ENCODE measurements around the gene LRWD1. TPM values are rescaled to one million over a fixed set of nuclear protein-coding genes. Genes with fewer than 3 reads are reported as not detected.

The LRWD1 gene
- total and polyA plus RNA-seq, 9 of the 15 experiments (the other 6 are each of a cell fraction or from before 2014, with no cell fraction given) = 0.61 to 66.0 (median 33.2) TPM

DNA sequence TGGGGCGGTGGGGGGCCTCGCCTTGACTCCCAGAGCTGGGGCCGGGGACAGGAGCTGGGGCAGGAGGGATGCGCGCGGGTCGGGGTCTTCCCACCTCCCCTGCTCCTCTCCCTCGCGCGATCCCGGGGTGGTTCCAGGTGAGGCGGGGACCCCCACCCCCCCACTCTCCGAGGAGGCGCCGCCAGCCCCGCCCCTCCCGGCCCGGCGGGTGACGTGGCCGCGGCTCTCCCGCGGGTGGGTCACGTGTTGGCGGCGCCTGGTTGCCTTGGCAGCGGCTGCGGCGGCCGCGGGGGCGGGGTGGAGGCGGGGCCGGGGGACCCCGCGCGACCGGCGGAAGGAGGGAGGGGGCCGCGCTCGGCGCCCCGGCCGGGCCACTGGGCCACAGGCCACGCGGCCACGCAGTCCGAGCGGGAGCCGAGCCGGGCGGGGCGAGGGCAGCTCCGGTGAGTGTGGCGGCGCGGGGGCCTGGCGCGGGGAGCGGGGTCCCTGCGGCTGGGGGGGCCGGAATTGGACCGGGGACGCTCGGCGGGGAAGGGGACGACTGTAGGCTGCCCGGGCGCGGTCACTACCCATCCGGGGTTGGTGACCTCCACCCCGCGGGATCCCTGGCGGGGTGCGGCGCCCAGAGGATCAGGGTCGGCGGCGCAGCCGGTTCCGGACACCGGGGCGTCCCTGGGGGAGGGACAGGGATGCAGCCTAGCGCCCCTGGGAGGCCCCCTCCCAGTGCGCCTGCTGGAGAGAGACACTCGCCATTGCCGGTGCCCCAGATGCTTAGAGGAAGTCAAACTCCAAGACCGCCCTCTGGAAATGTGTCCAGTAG lies 31.4 kb upstream of the LRWD1 start, which contains the start of gene ORAI2 (continued):
- TF ChIP-seq, protein P1, sequence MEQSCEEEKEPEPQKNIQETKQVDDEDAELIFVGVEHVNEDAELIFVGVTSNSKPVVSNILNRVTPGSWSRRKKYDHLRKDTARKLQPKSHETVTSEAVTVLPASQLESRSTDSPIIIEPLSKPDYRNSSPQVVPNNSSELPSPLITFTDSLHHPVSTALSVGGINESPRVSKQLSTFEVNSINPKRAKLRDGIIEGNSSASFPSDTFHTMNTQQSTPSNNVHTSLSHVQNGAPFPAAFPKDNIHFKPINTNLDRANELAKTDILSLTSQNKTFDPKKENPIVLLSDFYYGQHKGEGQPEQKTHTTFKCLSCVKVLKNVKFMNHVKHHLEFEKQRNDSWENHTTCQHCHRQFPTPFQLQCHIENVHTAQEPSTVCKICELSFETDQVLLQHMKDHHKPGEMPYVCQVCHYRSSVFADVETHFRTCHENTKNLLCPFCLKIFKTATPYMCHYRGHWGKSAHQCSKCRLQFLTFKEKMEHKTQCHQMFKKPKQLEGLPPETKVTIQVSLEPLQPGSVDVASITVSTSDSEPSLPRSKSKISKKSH (CRISPR knock-in tag; IDR thresholded peaks at IDR 0.05) = no peak
- TF ChIP-seq ARID2 (IDR thresholded peaks at IDR 0.05) (no peak), KAT7 (CRISPR knock-in tag; IDR thresholded peaks at IDR 0.05; ENCODE audit: borderline replicate concordance) (no peak), TCF7L2 (IDR thresholded peaks at IDR 0.05; ENCODE audit: low read depth, low read length) (no peak), ZNF77 (CRISPR knock-in tag; IDR thresholded peaks at IDR 0.05) (no peak), SETDB1 (IDR thresholded peaks at IDR 0.05; ENCODE audit: low read length) (no peak), ZNF79 (CRISPR knock-in tag; IDR thresholded peaks at IDR 0.05; ENCODE audit: low read depth) (no peak), TEAD1 (CRISPR knock-in tag; IDR thresholded peaks at IDR 0.05) (no peak), TSC22D4 (tag; IDR thresholded peaks at IDR 0.05) (no peak), CBX2 (IDR thresholded peaks at IDR 0.05; ENCODE audit: insufficient read depth, low read length, poor library complexity, severe bottlenecking) (no peak), ZNF143 (CRISPR knock-in tag; IDR thresholded peaks at IDR 0.05) (no peak), TAF7 (tag; IDR thresholded peaks at IDR 0.05) (no peak), SMARCA4 (IDR thresholded peaks at IDR 0.05) (no peak), NCOR1 (IDR thresholded peaks at IDR 0.05) (no peak), BHLHE40 (IDR thresholded peaks at IDR 0.05; ENCODE audit: low read length) (peak; percentile 91), TARDBP (IDR thresholded peaks at IDR 0.05) (no peak), ZNF780A (CRISPR knock-in tag; IDR thresholded peaks at IDR 0.05) (no peak), ASH1L (IDR thresholded peaks at IDR 0.05; ENCODE audit: borderline replicate concordance, low read depth, partially characterized antibody) (no peak), SMAD1 (IDR thresholded peaks at IDR 0.05; ENCODE audit: low read depth, low read length, partially characterized antibody) (no peak), SAFB (IDR thresholded peaks at IDR 0.05; ENCODE audit: borderline replicate concordance, low read depth, low read length) (no peak), SUPT5H (IDR thresholded peaks at IDR 0.05) (no peak), SPI1 (IDR thresholded peaks at IDR 0.05; ENCODE audit: borderline replicate concordance, low read depth, low read length) (peak; percentile 20; the same call in 1 of the 2 replicates)
- TF ChIP-seq, protein P2, sequence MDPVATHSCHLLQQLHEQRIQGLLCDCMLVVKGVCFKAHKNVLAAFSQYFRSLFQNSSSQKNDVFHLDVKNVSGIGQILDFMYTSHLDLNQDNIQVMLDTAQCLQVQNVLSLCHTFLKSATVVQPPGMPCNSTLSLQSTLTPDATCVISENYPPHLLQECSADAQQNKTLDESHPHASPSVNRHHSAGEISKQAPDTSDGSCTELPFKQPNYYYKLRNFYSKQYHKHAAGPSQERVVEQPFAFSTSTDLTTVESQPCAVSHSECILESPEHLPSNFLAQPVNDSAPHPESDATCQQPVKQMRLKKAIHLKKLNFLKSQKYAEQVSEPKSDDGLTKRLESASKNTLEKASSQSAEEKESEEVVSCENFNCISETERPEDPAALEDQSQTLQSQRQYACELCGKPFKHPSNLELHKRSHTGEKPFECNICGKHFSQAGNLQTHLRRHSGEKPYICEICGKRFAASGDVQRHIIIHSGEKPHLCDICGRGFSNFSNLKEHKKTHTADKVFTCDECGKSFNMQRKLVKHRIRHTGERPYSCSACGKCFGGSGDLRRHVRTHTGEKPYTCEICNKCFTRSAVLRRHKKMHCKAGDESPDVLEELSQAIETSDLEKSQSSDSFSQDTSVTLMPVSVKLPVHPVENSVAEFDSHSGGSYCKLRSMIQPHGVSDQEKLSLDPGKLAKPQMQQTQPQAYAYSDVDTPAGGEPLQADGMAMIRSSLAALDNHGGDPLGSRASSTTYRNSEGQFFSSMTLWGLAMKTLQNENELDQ (CRISPR knock-in tag; IDR thresholded peaks at IDR 0.05; ENCODE audit: borderline replicate concordance) = no peak
- TF ChIP-seq, protein P3, sequence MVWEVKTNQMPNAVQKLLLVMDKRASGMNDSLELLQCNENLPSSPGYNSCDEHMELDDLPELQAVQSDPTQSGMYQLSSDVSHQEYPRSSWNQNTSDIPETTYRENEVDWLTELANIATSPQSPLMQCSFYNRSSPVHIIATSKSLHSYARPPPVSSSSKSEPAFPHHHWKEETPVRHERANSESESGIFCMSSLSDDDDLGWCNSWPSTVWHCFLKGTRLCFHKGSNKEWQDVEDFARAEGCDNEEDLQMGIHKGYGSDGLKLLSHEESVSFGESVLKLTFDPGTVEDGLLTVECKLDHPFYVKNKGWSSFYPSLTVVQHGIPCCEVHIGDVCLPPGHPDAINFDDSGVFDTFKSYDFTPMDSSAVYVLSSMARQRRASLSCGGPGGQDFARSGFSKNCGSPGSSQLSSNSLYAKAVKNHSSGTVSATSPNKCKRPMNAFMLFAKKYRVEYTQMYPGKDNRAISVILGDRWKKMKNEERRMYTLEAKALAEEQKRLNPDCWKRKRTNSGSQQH (CRISPR knock-in tag; IDR thresholded peaks at IDR 0.05) = no peak
- TF ChIP-seq, protein P4, sequence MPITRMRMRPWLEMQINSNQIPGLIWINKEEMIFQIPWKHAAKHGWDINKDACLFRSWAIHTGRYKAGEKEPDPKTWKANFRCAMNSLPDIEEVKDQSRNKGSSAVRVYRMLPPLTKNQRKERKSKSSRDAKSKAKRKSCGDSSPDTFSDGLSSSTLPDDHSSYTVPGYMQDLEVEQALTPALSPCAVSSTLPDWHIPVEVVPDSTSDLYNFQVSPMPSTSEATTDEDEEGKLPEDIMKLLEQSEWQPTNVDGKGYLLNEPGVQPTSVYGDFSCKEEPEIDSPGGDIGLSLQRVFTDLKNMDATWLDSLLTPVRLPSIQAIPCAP (CRISPR knock-in tag; IDR thresholded peaks at IDR 0.05; ENCODE audit: borderline replicate concordance) = no peak

Data from K562 (cell line).